HG03103 (cell line): ENCODE measurements around the gene KIAA1217.

ENCODE experiments used
- ATAC-seq: cut with Tn5 transposase; IDR thresholded peaks from one replicate; pipeline ENCODE4 v1.9.1; 2021; ENCODE audit warnings: low read depth; ENCODE audit not compliant: unreplicated experiment

The KIAA1217 gene

DNA sequence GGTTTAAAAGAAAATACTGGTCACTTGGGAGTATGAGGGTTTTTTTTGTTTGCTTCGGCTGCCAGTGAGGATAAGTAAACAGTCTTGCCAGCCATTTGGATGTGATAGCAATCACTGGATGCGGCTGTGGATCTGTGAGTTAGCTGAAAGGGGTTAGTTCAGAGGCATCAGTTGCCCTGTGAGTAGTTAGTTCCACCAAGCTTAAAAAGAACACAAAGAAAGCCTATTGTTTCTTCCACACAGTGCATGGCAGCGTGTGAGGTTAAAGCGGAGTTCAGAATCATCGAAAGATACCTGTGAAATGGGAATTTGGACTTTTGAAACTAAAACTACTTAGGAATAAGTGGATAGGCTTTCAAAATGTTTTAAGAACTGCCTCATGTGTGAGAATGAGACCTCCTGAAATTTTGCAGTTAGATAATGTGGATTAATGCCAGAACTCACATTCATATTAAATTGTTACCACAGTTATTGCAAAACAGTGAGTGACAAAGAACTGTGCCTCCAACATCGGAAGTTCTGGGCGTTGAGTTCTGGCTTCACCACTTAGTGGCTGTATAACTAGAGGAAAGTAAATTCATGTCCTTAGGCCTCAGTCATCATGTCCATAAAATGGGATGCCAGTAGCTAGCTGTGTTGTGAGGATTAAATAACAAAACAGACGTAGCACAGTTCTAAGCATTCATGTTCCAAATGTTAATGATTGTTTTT, 31.3 kb downstream of the KIAA1217 start:
- ATAC-seq, result no peak

- no peak for ATAC-seq
Measured at GRCh38 chr10:24241536-24242040, 32.6 kb downstream of the KIAA1217 start.

DNA sequence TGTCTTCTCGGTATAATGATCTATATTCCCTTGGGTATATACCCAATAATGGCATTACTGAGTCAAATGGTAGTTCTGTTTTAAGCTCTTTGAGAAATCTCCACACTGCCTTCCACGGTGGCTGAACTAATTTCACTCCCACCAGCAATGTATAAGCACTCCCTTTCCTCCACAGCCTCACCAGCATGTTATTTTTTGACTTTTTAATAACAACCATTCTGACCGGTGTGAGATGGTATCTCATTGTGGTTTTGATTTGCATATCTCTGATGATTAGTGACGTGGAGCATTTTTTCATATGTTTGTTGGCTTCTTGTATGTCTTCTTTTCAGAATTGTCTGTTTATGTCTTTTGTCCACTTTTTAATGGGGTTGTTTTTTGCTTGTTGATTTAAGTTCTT, 33.6 kb downstream of the KIAA1217 start:
- no peak for ATAC-seq

DNA sequence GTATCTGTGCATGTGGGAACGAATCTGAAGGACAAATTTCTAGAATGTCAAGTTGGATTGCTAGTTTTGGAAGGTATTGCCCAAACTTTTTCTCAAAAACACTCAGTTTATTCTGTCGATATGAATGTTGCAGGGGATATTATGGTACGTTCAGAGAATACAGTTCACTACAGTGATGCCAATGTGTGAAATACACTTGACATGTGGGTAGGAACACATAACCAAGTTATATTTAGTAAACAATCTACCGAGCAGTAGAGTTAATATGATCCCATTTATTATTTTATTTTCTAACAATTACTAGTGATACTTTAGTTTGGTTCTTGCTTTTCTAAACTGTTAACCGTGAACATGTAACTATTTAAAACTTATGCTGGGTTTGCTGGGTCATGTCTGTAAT, 37.4 kb downstream of the KIAA1217 start:
- no peak for ATAC-seq

- no peak for ATAC-seq
Measured at GRCh38 chr10:24247841-24248240, 38.9 kb downstream of the KIAA1217 start.

GRCh38 chr10:24249829-24250415, 41.0 kb downstream of the KIAA1217 start:
- no peak for ATAC-seq

GRCh38 chr10:24251547-24251946, 42.6 kb downstream of the KIAA1217 start:
- ATAC-seq, result no peak

- no peak for ATAC-seq
Measured at GRCh38 chr10:24254180-24254579, 45.2 kb downstream of the KIAA1217 start.

GRCh38 chr10:24255115-24255880, 46.4 kb downstream of the KIAA1217 start:
- no peak for ATAC-seq

- ATAC-seq, result no peak
Measured at GRCh38 chr10:24255881-24256311, 47.0 kb downstream of the KIAA1217 start.

- ATAC-seq, result no peak
Measured at GRCh38 chr10:24256619-24257107, 47.7 kb downstream of the KIAA1217 start.

GRCh38 chr10:24257588-24257987, 48.6 kb downstream of the KIAA1217 start:
- ATAC-seq, result no peak

GRCh38 chr10:24259365-24260130, 50.6 kb downstream of the KIAA1217 start:
- no peak for ATAC-seq

DNA sequence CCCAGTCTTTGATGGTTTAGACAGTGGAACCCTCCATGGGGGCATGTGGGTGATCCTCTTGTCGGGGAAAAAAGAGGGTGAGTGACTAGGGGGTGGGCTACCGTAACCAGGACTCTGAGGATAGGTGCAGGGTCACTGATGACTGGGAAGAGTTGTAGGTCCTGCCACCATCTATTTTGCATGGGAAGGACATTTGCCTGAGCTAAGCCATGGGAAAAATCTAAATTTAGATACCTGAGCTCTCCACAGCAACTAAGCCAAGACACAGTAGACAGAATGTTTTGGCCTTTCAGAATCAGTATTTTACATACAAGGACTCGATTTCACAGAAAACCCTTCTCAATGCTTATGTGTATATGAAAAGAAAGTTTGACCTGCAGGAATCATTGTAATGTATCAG, 52.7 kb downstream of the KIAA1217 start:
- no peak for ATAC-seq

DNA sequence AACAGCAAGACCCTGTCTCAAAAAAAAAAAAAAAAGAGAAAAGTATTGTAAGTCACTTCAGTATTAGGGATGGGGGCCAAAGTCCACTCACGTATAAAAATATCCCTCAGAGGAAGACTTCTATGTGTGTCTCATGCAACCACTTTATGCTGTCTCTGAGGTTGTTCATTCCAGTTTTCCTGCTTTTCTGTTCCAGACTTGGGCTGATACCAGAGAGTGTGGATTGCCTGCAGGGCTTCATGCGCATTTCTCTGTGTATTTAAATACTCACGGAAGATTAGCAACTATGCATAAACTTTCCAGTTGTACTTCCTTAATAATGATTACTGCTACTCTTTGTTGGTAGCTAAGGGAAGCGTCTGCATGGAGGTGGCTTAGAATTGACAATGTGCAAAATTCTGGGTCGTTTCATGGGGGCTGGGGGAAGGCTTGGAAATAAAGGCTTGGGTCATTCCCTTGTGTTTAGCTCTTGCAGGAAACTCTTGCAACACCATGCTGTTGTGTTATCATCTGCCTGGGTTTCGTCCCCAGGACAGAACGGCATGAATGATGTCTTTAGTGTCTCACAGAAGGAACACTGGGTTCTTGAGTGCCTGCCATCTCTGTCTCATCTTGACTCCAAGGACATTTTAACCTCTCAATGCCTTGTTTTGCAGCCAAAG, 54.1 kb downstream of the KIAA1217 start:
- no peak for ATAC-seq

GRCh38 chr10:24269476-24269875, 60.5 kb downstream of the KIAA1217 start:
- ATAC-seq, result no peak

DNA sequence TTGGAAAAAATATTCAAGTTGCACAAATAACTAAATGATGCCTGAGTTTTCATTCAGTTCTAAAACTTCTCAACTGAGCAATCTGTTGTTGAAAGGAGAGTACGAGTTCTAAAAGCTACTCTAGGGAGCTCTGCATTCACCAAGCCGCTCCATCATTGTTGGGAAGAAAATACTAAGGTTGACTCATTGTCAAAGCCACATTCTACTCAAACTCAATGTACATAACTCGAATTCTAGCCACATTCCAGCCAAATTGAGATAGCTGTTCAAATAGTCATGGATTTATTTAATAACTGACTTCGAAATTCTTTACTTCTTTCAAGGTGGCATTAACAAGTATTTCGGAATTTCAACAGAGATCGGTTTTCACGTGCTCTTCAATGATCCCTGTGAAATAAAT, 63.4 kb downstream of the KIAA1217 start:
- ATAC-seq, result no peak

DNA sequence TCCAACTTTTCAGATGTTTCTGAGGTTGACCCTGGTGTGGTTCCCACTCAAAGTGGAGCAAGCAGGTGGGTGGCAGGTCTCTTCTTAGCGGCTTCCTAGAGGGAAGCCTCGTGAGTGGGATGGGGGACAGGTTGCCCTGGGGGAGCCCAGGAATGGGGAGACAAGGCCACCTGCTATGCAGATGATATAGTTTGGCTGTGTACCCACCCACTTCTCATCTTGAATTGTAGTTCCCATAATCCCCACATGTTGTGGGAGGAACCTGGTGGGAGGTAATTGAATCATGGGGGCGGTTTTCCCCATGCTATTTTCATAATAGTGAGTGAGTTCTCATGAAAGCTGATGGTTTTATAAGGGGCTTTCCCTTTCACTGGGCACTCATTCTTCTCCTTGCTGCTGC, 68.3 kb downstream of the KIAA1217 start:
- ATAC-seq, result no peak

GRCh38 chr10:24277771-24278170, 68.8 kb downstream of the KIAA1217 start:
- no peak for ATAC-seq
